ENCODE measurements around the gene DTHD1. TPM values are rescaled to one million over a fixed set of nuclear protein-coding genes. Genes with fewer than 3 reads are reported as not detected.

Gene DTHD1
- total and polyA plus RNA-seq, 2 donors = 0.09 to 0.14 TPM

GRCh38 chr4:36303426-36304137, 22.2 kb downstream of the DTHD1 start:
- no peak for DNase-seq (ENCODE audit: low read depth in 6 of 9, low spot score in 9 of 9)
- Histone ChIP-seq H3K27me3 (ENCODE audit: control insufficient read depth in 2 of 2, insufficient read depth in 1 of 2, low read length in 1 of 2) (no peaks in the 10 kb centered on the region), H3K27ac (ENCODE audit: low read depth in 1 of 2, low read length in 1 of 2) (no peak overlapping the region), H3K9me3 (ENCODE audit: control insufficient read depth in 2 of 2, insufficient read depth in 1 of 2, low read length in 1 of 2) (no peaks in the 10 kb centered on the region), H3K4me1 (ENCODE audit: control insufficient read depth in 2 of 2, insufficient read depth in 2 of 2, low read length in 2 of 2) (no peaks in the 10 kb centered on the region), H3K4me3 (ENCODE audit: low read length in 2 of 2) (no peak overlapping the region), H3K36me3 (ENCODE audit: control insufficient read depth in 2 of 2, insufficient read depth in 2 of 2, low read length in 1 of 2) (no peaks in the 10 kb centered on the region)
- 54% methylated on average over 3 of the region's 3 CpGs for WGBS

DNA sequence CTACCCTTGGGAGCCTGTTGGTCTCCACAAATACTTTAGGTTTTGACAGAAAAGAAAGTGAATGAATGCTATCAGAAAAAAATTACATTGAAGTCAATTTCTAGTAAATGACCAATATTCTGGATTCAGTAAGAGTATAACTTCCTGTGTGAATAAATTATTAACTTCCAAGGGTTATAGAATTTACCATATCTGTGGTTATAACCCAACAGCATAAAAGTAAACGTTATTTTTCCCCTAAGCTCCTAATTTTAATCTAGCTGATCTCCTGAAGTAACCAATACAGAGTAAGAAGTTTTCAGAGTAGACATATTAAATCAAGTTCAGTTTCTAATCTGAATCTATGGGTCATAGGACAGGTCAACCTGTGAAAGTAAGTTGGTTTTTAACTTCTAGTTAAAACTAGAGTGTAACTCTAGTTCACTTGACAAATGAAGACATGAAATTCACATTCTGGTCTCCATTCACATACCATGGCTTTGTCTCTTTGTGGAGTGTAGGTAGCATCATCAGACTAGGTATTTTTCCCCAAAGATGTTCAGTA, 22.8 kb downstream of the DTHD1 start:
- H3K27ac ChIP-seq (ENCODE audit: low read depth in 1 of 2, low read length in 1 of 2) = no peak overlapping the region
- no peaks in the 10 kb centered on the region for H3K27me3 ChIP-seq (ENCODE audit: control insufficient read depth in 2 of 2, insufficient read depth in 1 of 2, low read length in 1 of 2)
- DNase-seq (ENCODE audit: low read depth in 6 of 9, low spot score in 9 of 9) = no peak
- H3K9me3 ChIP-seq (ENCODE audit: control insufficient read depth in 2 of 2, insufficient read depth in 1 of 2, low read length in 1 of 2) = no peaks in the 10 kb centered on the region
- no peaks in the 10 kb centered on the region for H3K4me1 ChIP-seq (ENCODE audit: control insufficient read depth in 2 of 2, insufficient read depth in 2 of 2, low read length in 2 of 2)
- WGBS = 81% methylated on average over 1 of the region's 1 CpG
- H3K4me3 ChIP-seq (ENCODE audit: low read length in 2 of 2) = no peak overlapping the region
- no peaks in the 10 kb centered on the region for H3K36me3 ChIP-seq (ENCODE audit: control insufficient read depth in 2 of 2, insufficient read depth in 2 of 2, low read length in 1 of 2)

- Histone ChIP-seq H3K9me3 (ENCODE audit: control insufficient read depth in 2 of 2, insufficient read depth in 1 of 2, low read length in 1 of 2) (no peaks in the 10 kb centered on the region), H3K27ac (ENCODE audit: low read depth in 1 of 2, low read length in 1 of 2) (no peak overlapping the region), H3K4me3 (ENCODE audit: low read length in 2 of 2) (no peak overlapping the region), H3K36me3 (ENCODE audit: control insufficient read depth in 2 of 2, insufficient read depth in 2 of 2, low read length in 1 of 2) (no peaks in the 10 kb centered on the region), H3K27me3 (ENCODE audit: control insufficient read depth in 2 of 2, insufficient read depth in 1 of 2, low read length in 1 of 2) (no peaks in the 10 kb centered on the region), H3K4me1 (ENCODE audit: control insufficient read depth in 2 of 2, insufficient read depth in 2 of 2, low read length in 2 of 2) (peaks cover 11 to 19% of the 10 kb centered on the region in 2 donors)
- no peak for DNase-seq (ENCODE audit: low read depth in 6 of 9, low spot score in 9 of 9)
- 73% methylated on average over 2 of the region's 2 CpGs for WGBS
Observed at GRCh38 chr4:36308150-36308549, 26.7 kb downstream of the DTHD1 start.

GRCh38 chr4:36310216-36310615, 28.8 kb downstream of the DTHD1 start:
- Histone ChIP-seq H3K36me3 (ENCODE audit: control insufficient read depth in 2 of 2, insufficient read depth in 2 of 2, low read length in 1 of 2) (no peaks in the 10 kb centered on the region), H3K27ac (ENCODE audit: low read depth in 1 of 2, low read length in 1 of 2) (no peak overlapping the region), H3K4me3 (ENCODE audit: low read length in 2 of 2) (no peak overlapping the region), H3K9me3 (ENCODE audit: control insufficient read depth in 2 of 2, insufficient read depth in 1 of 2, low read length in 1 of 2) (no peaks in the 10 kb centered on the region), H3K27me3 (ENCODE audit: control insufficient read depth in 2 of 2, insufficient read depth in 1 of 2, low read length in 1 of 2) (no peaks in the 10 kb centered on the region), H3K4me1 (ENCODE audit: control insufficient read depth in 2 of 2, insufficient read depth in 2 of 2, low read length in 2 of 2) (peaks cover 11 to 19% of the 10 kb centered on the region in 2 donors)
- DNase-seq (ENCODE audit: low read depth in 6 of 9, low spot score in 9 of 9) = no peak
- 28% methylated on average over 4 of the region's 4 CpGs for WGBS

DNA sequence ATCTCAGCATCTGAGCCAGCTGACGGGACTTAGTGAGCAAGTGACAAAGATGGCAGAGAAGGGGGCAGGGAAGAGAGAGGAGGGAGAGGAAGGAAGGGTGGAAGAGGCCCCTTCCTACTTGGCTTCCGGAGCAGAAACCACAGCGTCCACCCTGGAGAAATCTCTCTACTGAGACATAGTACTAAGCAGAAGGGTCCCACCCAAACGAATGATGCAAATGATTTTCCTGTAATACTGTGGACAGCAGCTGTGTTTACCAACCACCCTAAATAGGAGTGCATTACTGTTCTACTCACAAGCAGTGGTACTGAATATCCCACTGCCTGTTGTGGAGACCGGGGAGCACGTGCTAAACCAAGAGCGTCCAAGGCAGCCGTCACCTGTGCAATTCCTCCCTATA, 29.4 kb downstream of the DTHD1 start:
- peak overlapping the region in 1 of 2 donors; percentile 40 for H3K27ac ChIP-seq (ENCODE audit: low read depth in 1 of 2, low read length in 1 of 2)
- WGBS = 18% methylated on average over 8 of the region's 8 CpGs
- peak in 4 of 9 donors; percentile 25 to 56 (median 35) for DNase-seq (ENCODE audit: low read depth in 6 of 9, low spot score in 9 of 9)
- H3K9me3 ChIP-seq (ENCODE audit: control insufficient read depth in 2 of 2, insufficient read depth in 1 of 2, low read length in 1 of 2) = no peaks in the 10 kb centered on the region
- peaks cover 11 to 19% of the 10 kb centered on the region in 2 donors for H3K4me1 ChIP-seq (ENCODE audit: control insufficient read depth in 2 of 2, insufficient read depth in 2 of 2, low read length in 2 of 2)
- no peaks in the 10 kb centered on the region for H3K36me3 ChIP-seq (ENCODE audit: control insufficient read depth in 2 of 2, insufficient read depth in 2 of 2, low read length in 1 of 2)
- H3K4me3 ChIP-seq (ENCODE audit: low read length in 2 of 2) = peak overlapping the region in 1 of 2 donors; percentile 7
- H3K27me3 ChIP-seq (ENCODE audit: control insufficient read depth in 2 of 2, insufficient read depth in 1 of 2, low read length in 1 of 2) = no peaks in the 10 kb centered on the region

DNA sequence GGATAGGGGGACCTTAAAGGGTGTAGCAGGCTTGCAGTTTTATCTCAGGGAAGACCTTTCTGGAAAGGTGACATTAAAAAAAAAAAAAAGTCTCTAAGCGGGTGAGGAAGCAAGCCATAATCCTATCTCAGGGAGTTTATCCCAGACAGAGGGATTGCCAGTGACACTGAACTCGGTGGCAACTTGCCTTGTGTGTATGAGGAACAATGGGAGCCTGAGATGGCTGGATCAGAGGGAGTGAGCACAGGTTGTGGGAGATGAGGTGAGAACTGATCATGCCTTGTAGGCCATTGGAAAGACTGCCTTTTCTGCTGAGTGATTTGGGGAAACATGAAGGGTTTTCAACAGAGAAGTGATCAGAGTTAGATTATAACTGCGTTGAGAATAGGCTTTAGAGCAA, 31.1 kb downstream of the DTHD1 start:
- Histone ChIP-seq H3K36me3 (ENCODE audit: control insufficient read depth in 2 of 2, insufficient read depth in 2 of 2, low read length in 1 of 2) (no peaks in the 10 kb centered on the region), H3K27me3 (ENCODE audit: control insufficient read depth in 2 of 2, insufficient read depth in 1 of 2, low read length in 1 of 2) (no peaks in the 10 kb centered on the region), H3K4me3 (ENCODE audit: low read length in 2 of 2) (no peak overlapping the region), H3K9me3 (ENCODE audit: control insufficient read depth in 2 of 2, insufficient read depth in 1 of 2, low read length in 1 of 2) (no peaks in the 10 kb centered on the region), H3K4me1 (ENCODE audit: control insufficient read depth in 2 of 2, insufficient read depth in 2 of 2, low read length in 2 of 2) (peaks cover 11 to 19% of the 10 kb centered on the region in 2 donors), H3K27ac (ENCODE audit: low read depth in 1 of 2, low read length in 1 of 2) (no peak overlapping the region)
- 95% methylated on average over 3 of the region's 3 CpGs for WGBS
- no peak for DNase-seq (ENCODE audit: low read depth in 6 of 9, low spot score in 9 of 9)

DNA sequence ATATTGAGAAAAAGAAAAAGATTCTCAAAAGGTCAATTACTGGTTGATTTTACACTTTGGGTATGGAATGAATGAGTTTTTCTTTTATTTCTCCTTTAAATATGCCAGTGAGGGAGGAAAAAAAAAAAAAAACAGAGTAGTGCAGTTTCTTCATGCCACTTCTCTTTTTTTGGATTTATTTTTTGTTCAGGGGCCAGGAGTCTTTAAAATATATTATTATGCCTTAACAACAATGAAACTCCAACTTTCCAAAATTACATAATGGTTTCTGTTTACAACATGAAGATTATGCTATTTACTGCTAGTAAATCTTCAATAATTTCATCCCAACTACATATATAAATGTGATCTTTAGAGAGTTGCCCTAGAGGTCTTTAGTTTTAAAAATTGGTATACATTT, 31.9 kb downstream of the DTHD1 start:
- no peaks in the 10 kb centered on the region for H3K36me3 ChIP-seq (ENCODE audit: control insufficient read depth in 2 of 2, insufficient read depth in 2 of 2, low read length in 1 of 2)
- no peak for DNase-seq (ENCODE audit: low read depth in 6 of 9, low spot score in 9 of 9)
- no peak overlapping the region for H3K4me3 ChIP-seq (ENCODE audit: low read length in 2 of 2)
- H3K27me3 ChIP-seq (ENCODE audit: control insufficient read depth in 2 of 2, insufficient read depth in 1 of 2, low read length in 1 of 2) = no peaks in the 10 kb centered on the region
- no peaks in the 10 kb centered on the region for H3K9me3 ChIP-seq (ENCODE audit: control insufficient read depth in 2 of 2, insufficient read depth in 1 of 2, low read length in 1 of 2)
- H3K4me1 ChIP-seq (ENCODE audit: control insufficient read depth in 2 of 2, insufficient read depth in 2 of 2, low read length in 2 of 2) = peaks cover 11 to 19% of the 10 kb centered on the region in 2 donors
- H3K27ac ChIP-seq (ENCODE audit: low read depth in 1 of 2, low read length in 1 of 2) = no peak overlapping the region

DNA sequence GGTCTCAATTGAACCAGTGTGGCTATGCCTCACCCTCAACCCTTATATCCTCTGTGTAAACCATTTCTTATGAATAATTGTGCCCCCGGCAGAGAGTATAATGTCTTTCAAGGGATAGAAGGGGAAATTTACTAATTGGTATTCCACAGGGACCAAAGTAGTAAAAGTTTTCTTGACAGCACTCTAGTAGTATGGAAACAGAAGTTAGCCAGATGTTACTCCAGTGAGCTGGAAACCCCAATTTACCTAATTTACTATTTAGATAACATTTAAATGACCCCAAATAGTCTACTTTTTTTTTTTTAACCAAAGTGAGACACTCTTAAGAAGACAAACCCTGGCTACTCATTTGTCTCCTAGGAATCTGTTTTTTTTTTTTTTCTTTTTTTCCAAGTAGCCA, 32.3 kb downstream of the DTHD1 start:
- WGBS = 94% methylated on average over 1 of the region's 1 CpG
- Histone ChIP-seq H3K36me3 (ENCODE audit: control insufficient read depth in 2 of 2, insufficient read depth in 2 of 2, low read length in 1 of 2) (no peaks in the 10 kb centered on the region), H3K4me3 (ENCODE audit: low read length in 2 of 2) (no peak overlapping the region), H3K27me3 (ENCODE audit: control insufficient read depth in 2 of 2, insufficient read depth in 1 of 2, low read length in 1 of 2) (no peaks in the 10 kb centered on the region), H3K27ac (ENCODE audit: low read depth in 1 of 2, low read length in 1 of 2) (no peak overlapping the region), H3K9me3 (ENCODE audit: control insufficient read depth in 2 of 2, insufficient read depth in 1 of 2, low read length in 1 of 2) (no peaks in the 10 kb centered on the region), H3K4me1 (ENCODE audit: control insufficient read depth in 2 of 2, insufficient read depth in 2 of 2, low read length in 2 of 2) (peaks cover 11 to 19% of the 10 kb centered on the region in 2 donors)
- DNase-seq (ENCODE audit: low read depth in 6 of 9, low spot score in 9 of 9) = no peak

- no peaks in the 10 kb centered on the region for H3K36me3 ChIP-seq (ENCODE audit: control insufficient read depth in 2 of 2, insufficient read depth in 2 of 2, low read length in 1 of 2)
- no peak for DNase-seq (ENCODE audit: low read depth in 6 of 9, low spot score in 9 of 9)
- H3K9me3 ChIP-seq (ENCODE audit: control insufficient read depth in 2 of 2, insufficient read depth in 1 of 2, low read length in 1 of 2) = no peaks in the 10 kb centered on the region
- H3K4me1 ChIP-seq (ENCODE audit: control insufficient read depth in 2 of 2, insufficient read depth in 2 of 2, low read length in 2 of 2) = peaks cover 0 to 4% of the 10 kb centered on the region in 2 donors
- H3K27me3 ChIP-seq (ENCODE audit: control insufficient read depth in 2 of 2, insufficient read depth in 1 of 2, low read length in 1 of 2) = no peaks in the 10 kb centered on the region
- H3K4me3 ChIP-seq (ENCODE audit: low read length in 2 of 2) = no peak overlapping the region
- no peak overlapping the region for H3K27ac ChIP-seq (ENCODE audit: low read depth in 1 of 2, low read length in 1 of 2)
Observed at GRCh38 chr4:36316607-36317006, 35.2 kb downstream of the DTHD1 start.

Data from thymus (tissue), 11 donors.